Islet of Langerhans (tissue), 1 donor: ENCODE measurements around the gene SLC9C2.
"Not testable (repeated sequence)": the region's sequence is repeated elsewhere in the genome, so short reads cannot be mapped to it uniquely, and the experiment has no call there.

ENCODE experiments used
- FAIRE-seq: peaks from one replicate; lab custom pipeline; 2011; peaks lifted over from hg19 to GRCh38; lab: Jason Lieb, UNC

Gene SLC9C2

GRCh38 chr1:173525926-173526325 lies 76.9 kb downstream of the SLC9C2 start:
- no peak for FAIRE-seq

GRCh38 chr1:173523329-173523728 lies 79.5 kb downstream of the SLC9C2 start:
- FAIRE-seq: no peak

DNA sequence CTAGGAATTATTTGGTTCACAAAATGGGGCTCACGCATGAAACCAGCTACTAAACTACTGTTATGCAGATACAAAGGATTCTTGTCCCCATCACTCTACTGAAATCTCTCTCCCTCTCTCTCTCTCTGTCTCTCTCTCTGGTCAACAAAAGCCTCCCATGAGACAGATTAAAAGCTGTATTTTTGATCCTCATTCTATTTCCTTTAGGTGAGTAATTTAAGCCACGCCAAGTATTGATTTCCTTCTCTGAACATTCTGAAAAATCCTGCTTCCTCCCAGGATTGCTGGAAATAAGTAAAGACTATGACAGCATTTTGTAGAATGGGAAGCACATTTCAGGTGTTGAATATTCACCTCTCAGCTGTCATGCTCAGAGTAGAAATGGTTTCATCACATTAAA lies 82.1 kb downstream of the SLC9C2 start:
- no peak for FAIRE-seq

- FAIRE-seq: not testable (repeated sequence)
These were observed 88.4 kb downstream of the SLC9C2 start for GRCh38 chr1:173514503-173514902.

- no peak for FAIRE-seq
These were observed 93.1 kb downstream of the SLC9C2 start for GRCh38 chr1:173509797-173510196.

GRCh38 chr1:173508541-173508940 lies 94.3 kb downstream of the SLC9C2 start:
- FAIRE-seq: no peak

DNA sequence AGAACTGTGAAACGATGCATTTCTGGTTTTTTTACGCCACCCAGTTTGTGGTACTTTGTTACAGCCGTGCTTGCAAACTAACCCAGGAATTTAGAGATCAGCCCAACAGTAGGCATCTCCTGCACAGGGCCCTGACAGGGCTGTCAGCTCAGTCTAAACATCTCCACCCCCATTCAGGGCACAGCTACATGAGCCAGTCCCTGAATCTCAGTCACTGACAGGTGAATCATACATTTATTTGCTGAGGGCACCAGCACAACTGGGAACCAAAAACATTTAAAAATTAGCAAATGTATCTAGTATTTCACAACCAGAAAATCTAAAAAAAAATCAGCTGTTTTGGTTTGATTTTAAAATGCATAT lies 95.0 kb downstream of the SLC9C2 start:
- no peak for FAIRE-seq

GRCh38 chr1:173507205-173507846 lies 95.5 kb downstream of the SLC9C2 start:
- no peak for FAIRE-seq

GRCh38 chr1:173506437-173506836 lies 96.4 kb downstream of the SLC9C2 start:
- FAIRE-seq: no peak

- no peak for FAIRE-seq
These were observed 97.5 kb downstream of the SLC9C2 start for GRCh38 chr1:173505391-173505790.

- FAIRE-seq: no peak
These were observed 98.6 kb downstream of the SLC9C2 start for GRCh38 chr1:173504268-173504667.

GRCh38 chr1:173503391-173503790 lies 99.5 kb downstream of the SLC9C2 start:
- no peak for FAIRE-seq

- no peak for FAIRE-seq
These were observed 100.8 kb downstream of the SLC9C2 start for GRCh38 chr1:173502104-173502503.

GRCh38 chr1:173499729-173500128 lies 103.1 kb downstream of the SLC9C2 start:
- no peak for FAIRE-seq

GRCh38 chr1:173496757-173497320 lies 106.0 kb downstream of the SLC9C2 start:
- FAIRE-seq: no peak

GRCh38 chr1:173495609-173496267 lies 107.1 kb downstream of the SLC9C2 start:
- FAIRE-seq: no peak

- FAIRE-seq: not testable (repeated sequence)
These were observed 109.7 kb downstream of the SLC9C2 start for GRCh38 chr1:173493125-173493524.

GRCh38 chr1:173491508-173491907 lies 111.4 kb downstream of the SLC9C2 start:
- no peak for FAIRE-seq

DNA sequence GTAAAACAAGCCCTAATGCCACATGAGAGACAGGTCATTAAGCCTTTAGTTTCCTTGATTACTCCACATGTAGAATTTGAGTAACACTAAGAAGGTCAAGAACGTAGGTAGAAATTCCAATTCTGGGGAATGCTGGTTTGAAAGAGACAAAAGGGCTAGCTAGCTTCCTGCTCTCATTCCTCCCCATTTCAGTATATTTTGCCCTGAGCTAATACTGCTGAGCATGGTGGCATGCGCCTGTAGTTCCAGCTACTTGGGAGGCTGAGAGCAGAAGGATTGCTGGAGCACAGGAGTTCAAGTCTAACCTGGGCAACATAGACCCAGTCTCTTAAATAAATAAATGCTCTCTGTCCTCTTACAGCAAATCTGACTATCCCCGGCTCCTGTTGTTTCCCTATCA lies 112.9 kb downstream of the SLC9C2 start:
- no peak for FAIRE-seq

- no peak for FAIRE-seq
These were observed 113.7 kb downstream of the SLC9C2 start for GRCh38 chr1:173489149-173489600.

- FAIRE-seq: no peak
These were observed 114.9 kb downstream of the SLC9C2 start for GRCh38 chr1:173488001-173488400.

- no peak for FAIRE-seq
These were observed 117.5 kb downstream of the SLC9C2 start for GRCh38 chr1:173485401-173485800.

GRCh38 chr1:173484276-173484675 lies 118.6 kb downstream of the SLC9C2 start:
- no peak for FAIRE-seq

DNA sequence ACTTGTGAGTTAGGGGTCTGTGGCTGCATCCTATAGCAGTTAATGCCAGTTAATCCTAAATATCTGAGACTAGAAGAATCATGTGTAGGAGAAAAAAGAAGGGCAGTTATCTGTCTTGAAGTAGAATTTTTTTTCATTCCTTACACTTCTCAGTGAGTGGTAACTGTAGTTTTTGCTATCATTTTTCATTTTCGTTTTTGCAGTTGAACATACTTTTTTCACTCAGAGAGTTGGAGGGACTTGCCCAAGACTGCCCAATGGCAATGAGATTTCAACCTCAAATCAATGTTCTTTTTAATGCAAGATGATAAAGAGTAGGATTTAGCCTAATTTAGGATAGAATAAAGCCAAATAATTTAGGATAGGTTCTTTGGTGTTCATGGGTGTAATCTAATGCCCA lies 120.2 kb downstream of the SLC9C2 start:
- FAIRE-seq: no peak
